ENCODE results near the gene CEP170.

Gene CEP170

GRCh38 chr1:243281672-243282071 is 26.6 kb upstream of the CEP170 start:
- H3K4me3 ChIP-seq (ENCODE audit: low read length): no peak overlapping the region
- H3K4me1 ChIP-seq (ENCODE audit: insufficient read depth, low read length): peaks cover 6% of the 10 kb centered on the region; the same call in 1 of the 2 replicates
- no peak overlapping the region for H3K27ac ChIP-seq (ENCODE audit: low read length)
- no peaks in the 10 kb centered on the region for H3K36me3 ChIP-seq (ENCODE audit: insufficient read depth, low read depth, low read length)
- no peaks in the 10 kb centered on the region for H3K27me3 ChIP-seq (ENCODE audit: insufficient read depth, low read length)
- H3K9me3 ChIP-seq (ENCODE audit: insufficient read depth, low read depth, low read length): no peaks in the 10 kb centered on the region
- H3K9ac ChIP-seq (ENCODE audit: low read depth, low read length): no peak overlapping the region

DNA sequence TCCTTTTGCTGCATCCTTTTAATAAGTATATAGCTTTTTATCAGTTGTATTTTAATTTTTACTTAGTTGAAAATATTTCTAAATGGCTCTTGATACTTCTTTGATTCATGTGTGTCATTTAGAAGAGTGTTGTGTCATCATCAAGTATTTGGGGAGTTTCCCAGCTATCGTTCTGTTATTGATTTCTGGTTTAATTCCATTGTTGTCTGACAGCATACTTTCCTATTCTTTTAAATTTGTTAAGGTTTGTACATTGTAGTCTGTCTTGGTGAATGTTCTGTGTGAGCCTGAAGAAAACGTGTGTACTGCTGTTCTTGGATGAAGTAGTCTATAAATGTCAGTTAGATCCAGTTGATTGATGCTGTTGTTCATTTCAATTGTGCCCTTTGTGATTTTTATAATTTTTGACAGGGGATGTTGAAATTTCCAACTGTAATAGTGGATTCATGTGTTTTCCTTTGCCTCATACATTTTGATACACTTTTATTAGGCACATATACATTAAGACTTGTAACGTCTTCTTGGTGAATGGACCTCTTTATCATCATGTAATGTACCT is 25.6 kb upstream of the CEP170 start:
- Histone ChIP-seq H3K36me3 (ENCODE audit: insufficient read depth, low read depth, low read length) (no peaks in the 10 kb centered on the region), H3K9ac (ENCODE audit: low read depth, low read length) (no peak overlapping the region), H3K27me3 (ENCODE audit: insufficient read depth, low read length) (no peaks in the 10 kb centered on the region), H3K27ac (ENCODE audit: low read length) (no peak overlapping the region), H3K9me3 (ENCODE audit: insufficient read depth, low read depth, low read length) (no peaks in the 10 kb centered on the region), H3K4me1 (ENCODE audit: insufficient read depth, low read length) (peaks cover 6% of the 10 kb centered on the region; the same call in 1 of the 2 replicates), H3K4me3 (ENCODE audit: low read length) (no peak overlapping the region)

GRCh38 chr1:243275316-243275715 is 20.2 kb upstream of the CEP170 start:
- H3K36me3 ChIP-seq (ENCODE audit: insufficient read depth, low read depth, low read length): no peaks in the 10 kb centered on the region; the same call in 1 of the 2 replicates
- H3K4me1 ChIP-seq (ENCODE audit: insufficient read depth, low read length): no peaks in the 10 kb centered on the region
- no peak overlapping the region for H3K27ac ChIP-seq (ENCODE audit: low read length)
- no peaks in the 10 kb centered on the region for H3K27me3 ChIP-seq (ENCODE audit: insufficient read depth, low read length)
- no peaks in the 10 kb centered on the region for H3K9me3 ChIP-seq (ENCODE audit: insufficient read depth, low read depth, low read length)
- H3K4me3 ChIP-seq (ENCODE audit: low read length): no peak overlapping the region
- no peak overlapping the region for H3K9ac ChIP-seq (ENCODE audit: low read depth, low read length)

DNA sequence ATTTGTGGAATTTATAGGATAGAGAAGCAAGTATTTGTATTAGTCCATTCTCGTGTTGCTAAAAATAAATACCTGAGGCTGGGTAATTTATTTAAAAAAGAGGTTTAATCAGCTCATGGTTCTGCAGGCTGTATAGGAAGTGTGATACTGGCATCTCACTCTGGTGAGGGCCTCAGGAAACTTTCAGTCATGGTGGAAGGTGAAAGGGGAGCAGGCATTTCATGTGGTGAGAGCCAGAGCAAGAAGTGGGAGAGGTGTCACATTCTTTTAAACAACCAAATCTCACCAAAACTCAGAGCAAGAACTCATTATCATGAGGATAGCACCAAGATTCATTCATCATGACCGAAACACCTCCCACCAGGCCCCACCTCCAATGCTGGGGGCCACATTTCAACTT is 18.9 kb upstream of the CEP170 start:
- Histone ChIP-seq H3K4me1 (ENCODE audit: insufficient read depth, low read length) (peaks cover 6% of the 10 kb centered on the region; the same call in 1 of the 2 replicates), H3K36me3 (ENCODE audit: insufficient read depth, low read depth, low read length) (no peaks in the 10 kb centered on the region; the same call in 1 of the 2 replicates), H3K27me3 (ENCODE audit: insufficient read depth, low read length) (no peaks in the 10 kb centered on the region), H3K9me3 (ENCODE audit: insufficient read depth, low read depth, low read length) (no peaks in the 10 kb centered on the region), H3K9ac (ENCODE audit: low read depth, low read length) (no peak overlapping the region), H3K4me3 (ENCODE audit: low read length) (no peak overlapping the region), H3K27ac (ENCODE audit: low read length) (no peak overlapping the region)

DNA sequence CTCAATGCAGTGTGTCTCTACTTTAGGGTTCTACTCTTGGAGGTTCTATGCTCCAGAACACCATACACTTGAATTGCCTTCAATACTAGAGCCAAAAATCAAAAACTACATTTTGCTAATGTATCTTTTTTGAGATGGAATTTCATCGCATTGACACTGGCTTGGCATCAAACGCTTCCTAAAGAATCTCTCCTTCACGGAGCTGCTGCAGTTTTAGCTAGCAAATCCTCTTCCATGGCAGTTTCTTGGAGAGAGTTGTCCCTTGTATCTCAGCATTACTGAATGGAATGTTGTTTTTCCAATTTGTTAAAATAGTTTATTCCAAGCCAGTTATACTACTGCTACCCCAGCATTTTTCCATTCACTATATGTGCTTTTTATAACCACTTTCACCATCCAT is 18.4 kb upstream of the CEP170 start:
- Histone ChIP-seq H3K27ac (ENCODE audit: low read length) (no peak overlapping the region), H3K9me3 (ENCODE audit: insufficient read depth, low read depth, low read length) (no peaks in the 10 kb centered on the region), H3K27me3 (ENCODE audit: insufficient read depth, low read length) (no peaks in the 10 kb centered on the region), H3K4me1 (ENCODE audit: insufficient read depth, low read length) (peaks cover 6% of the 10 kb centered on the region; the same call in 1 of the 2 replicates), H3K36me3 (ENCODE audit: insufficient read depth, low read depth, low read length) (no peaks in the 10 kb centered on the region; the same call in 1 of the 2 replicates), H3K9ac (ENCODE audit: low read depth, low read length) (no peak overlapping the region), H3K4me3 (ENCODE audit: low read length) (no peak overlapping the region)

GRCh38 chr1:243272401-243272800 is 17.3 kb upstream of the CEP170 start:
- no peaks in the 10 kb centered on the region; the same call in 1 of the 2 replicates for H3K36me3 ChIP-seq (ENCODE audit: insufficient read depth, low read depth, low read length)
- no peak overlapping the region for H3K9ac ChIP-seq (ENCODE audit: low read depth, low read length)
- no peak overlapping the region for H3K4me3 ChIP-seq (ENCODE audit: low read length)
- H3K27me3 ChIP-seq (ENCODE audit: insufficient read depth, low read length): no peaks in the 10 kb centered on the region
- H3K27ac ChIP-seq (ENCODE audit: low read length): no peak overlapping the region
- peaks cover 6% of the 10 kb centered on the region; the same call in 1 of the 2 replicates for H3K4me1 ChIP-seq (ENCODE audit: insufficient read depth, low read length)
- no peaks in the 10 kb centered on the region for H3K9me3 ChIP-seq (ENCODE audit: insufficient read depth, low read depth, low read length)

DNA sequence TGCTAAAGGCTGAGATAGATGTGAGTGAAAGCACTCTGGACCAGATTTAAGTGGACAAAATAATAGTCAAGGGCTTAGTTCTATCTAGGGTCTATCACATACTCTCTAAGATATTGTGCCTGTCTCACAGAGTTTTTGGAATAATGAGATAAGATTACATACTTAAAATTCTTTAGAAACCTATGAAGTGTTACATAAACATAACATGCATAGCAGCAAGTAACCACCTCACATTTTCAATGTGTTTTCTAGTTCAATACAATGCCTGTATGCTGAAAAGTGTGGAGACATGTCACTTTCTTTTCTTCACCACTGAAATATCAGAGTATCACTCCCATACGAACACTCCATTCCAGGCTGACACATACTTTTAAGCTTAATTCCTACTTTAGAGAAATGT is 16.9 kb upstream of the CEP170 start:
- Histone ChIP-seq H3K9me3 (ENCODE audit: insufficient read depth, low read depth, low read length) (no peaks in the 10 kb centered on the region), H3K4me3 (ENCODE audit: low read length) (no peak overlapping the region), H3K36me3 (ENCODE audit: insufficient read depth, low read depth, low read length) (no peaks in the 10 kb centered on the region; the same call in 1 of the 2 replicates), H3K9ac (ENCODE audit: low read depth, low read length) (no peak overlapping the region), H3K27me3 (ENCODE audit: insufficient read depth, low read length) (no peaks in the 10 kb centered on the region), H3K4me1 (ENCODE audit: insufficient read depth, low read length) (peaks cover 6% of the 10 kb centered on the region; the same call in 1 of the 2 replicates), H3K27ac (ENCODE audit: low read length) (no peak overlapping the region)

DNA sequence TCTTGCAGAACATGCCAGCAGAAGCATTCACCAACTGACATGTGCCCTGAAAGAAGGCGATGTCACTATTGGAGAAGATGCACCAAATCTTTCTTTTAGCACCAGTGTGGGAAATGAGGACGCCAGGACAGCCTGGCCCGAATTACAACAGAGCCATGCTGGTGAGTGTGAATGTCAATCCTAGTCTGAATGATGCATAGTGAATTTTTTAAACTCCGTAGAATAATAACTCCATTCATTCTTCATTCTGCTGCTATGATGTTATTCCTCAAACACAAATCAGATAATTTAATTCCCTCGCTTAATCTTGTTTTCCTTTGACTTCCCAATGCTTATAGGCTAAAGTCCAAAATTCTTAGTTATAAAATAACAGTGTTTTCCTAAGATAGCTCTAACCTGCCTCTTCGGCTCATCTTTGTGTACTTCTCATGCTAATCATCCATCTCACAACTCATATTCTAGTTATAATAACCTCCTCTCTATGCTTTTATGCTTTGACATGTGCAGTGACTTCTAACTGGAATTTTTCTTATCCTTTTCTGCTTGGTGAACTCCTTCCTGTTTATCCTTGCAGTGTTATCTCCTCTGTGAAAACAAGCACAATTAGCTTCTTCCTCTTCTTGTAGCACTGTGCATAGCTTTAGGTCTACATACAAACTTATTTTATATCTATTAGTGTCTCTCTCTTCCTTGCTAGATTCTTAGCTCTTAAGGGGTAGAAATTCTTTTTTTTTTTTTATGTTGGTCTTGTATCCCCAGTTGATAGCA is 15.2 kb upstream of the CEP170 start:
- no peak overlapping the region for H3K9ac ChIP-seq (ENCODE audit: low read depth, low read length)
- H3K27me3 ChIP-seq (ENCODE audit: insufficient read depth, low read length): no peaks in the 10 kb centered on the region
- H3K9me3 ChIP-seq (ENCODE audit: insufficient read depth, low read depth, low read length): no peaks in the 10 kb centered on the region
- peaks cover 6% of the 10 kb centered on the region; the same call in 1 of the 2 replicates for H3K4me1 ChIP-seq (ENCODE audit: insufficient read depth, low read length)
- H3K27ac ChIP-seq (ENCODE audit: low read length): no peak overlapping the region
- H3K4me3 ChIP-seq (ENCODE audit: low read length): no peak overlapping the region
- H3K36me3 ChIP-seq (ENCODE audit: insufficient read depth, low read depth, low read length): no peaks in the 10 kb centered on the region; the same call in 1 of the 2 replicates

DNA sequence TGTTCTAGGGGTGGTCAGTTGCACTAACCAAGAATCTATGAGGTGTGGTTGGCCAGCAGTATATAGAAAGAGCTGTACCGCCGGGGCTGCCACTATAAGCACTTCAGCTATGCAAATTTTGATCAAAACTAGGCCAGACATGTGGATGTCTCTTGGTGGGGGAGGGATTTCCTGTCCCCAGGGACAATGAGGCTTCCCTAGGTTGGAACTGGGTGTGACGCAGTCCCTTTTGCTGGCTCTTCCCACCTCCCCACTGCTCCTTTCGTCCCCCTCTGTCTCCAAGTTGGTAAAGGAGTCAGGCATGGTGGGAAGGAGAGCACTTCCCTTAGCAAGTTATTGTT is 14.3 kb upstream of the CEP170 start:
- no peak overlapping the region; the same call in 1 of the 2 replicates for H3K9ac ChIP-seq (ENCODE audit: low read depth, low read length)

DNA sequence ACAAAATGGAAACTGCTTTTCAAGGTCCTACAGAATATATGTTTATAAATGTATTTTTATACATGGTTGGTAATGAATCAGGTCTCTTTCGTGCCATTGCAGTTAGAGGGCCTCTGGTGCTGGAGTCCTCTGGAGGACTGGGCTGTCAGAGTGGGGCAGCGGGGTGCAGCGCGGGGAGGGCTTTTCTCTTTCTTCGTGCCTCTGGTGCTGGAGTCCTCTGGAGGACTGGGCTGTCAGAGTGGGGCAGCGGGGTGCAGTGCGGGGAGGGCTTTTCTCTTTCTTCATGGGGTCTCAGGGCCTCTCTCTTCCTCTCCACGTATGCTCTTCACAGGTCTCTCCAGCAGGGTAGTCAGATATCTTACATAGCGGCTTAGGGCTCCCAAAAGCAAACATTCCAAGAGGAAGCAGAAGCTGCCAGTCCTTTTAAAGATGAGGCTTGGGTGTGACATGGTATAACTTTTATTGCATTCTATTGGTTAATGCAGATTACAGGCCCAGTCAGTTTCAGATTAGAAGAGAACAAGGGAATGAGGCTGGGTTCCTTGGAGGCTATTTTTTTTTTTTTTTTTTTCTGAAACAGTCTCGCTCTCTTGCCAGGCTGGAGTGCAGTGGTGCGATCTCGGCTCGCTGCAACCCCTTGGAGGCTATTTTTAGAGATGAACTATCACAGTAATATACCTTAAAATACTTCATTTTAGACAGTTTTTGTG is 13.8 kb upstream of the CEP170 start:
- Histone ChIP-seq H3K36me3 (ENCODE audit: insufficient read depth, low read depth, low read length) (no peaks in the 10 kb centered on the region), H3K9ac (ENCODE audit: low read depth, low read length) (no peak overlapping the region), H3K27ac (ENCODE audit: low read length) (no peak overlapping the region), H3K4me1 (ENCODE audit: insufficient read depth, low read length) (peaks cover 6% of the 10 kb centered on the region; the same call in 1 of the 2 replicates), H3K4me3 (ENCODE audit: low read length) (no peak overlapping the region), H3K27me3 (ENCODE audit: insufficient read depth, low read length) (no peaks in the 10 kb centered on the region), H3K9me3 (ENCODE audit: insufficient read depth, low read depth, low read length) (no peaks in the 10 kb centered on the region)

More for the DNA sequence above, 14.3 kb upstream of the CEP170 start:
- Histone ChIP-seq H3K4me3 (ENCODE audit: low read length) (no peak overlapping the region), H3K4me1 (ENCODE audit: insufficient read depth, low read length) (peaks cover 6% of the 10 kb centered on the region; the same call in 1 of the 2 replicates), H3K9me3 (ENCODE audit: insufficient read depth, low read depth, low read length) (no peaks in the 10 kb centered on the region), H3K36me3 (ENCODE audit: insufficient read depth, low read depth, low read length) (no peaks in the 10 kb centered on the region), H3K27me3 (ENCODE audit: insufficient read depth, low read length) (no peaks in the 10 kb centered on the region), H3K27ac (ENCODE audit: low read length) (no peak overlapping the region)

- H3K9me3 ChIP-seq (ENCODE audit: insufficient read depth, low read depth, low read length): no peaks in the 10 kb centered on the region
- peaks cover 6% of the 10 kb centered on the region; the same call in 1 of the 2 replicates for H3K4me1 ChIP-seq (ENCODE audit: insufficient read depth, low read length)
- H3K27me3 ChIP-seq (ENCODE audit: insufficient read depth, low read length): no peaks in the 10 kb centered on the region
- H3K9ac ChIP-seq (ENCODE audit: low read depth, low read length): no peak overlapping the region
- no peaks in the 10 kb centered on the region for H3K36me3 ChIP-seq (ENCODE audit: insufficient read depth, low read depth, low read length)
- no peak overlapping the region for H3K27ac ChIP-seq (ENCODE audit: low read length)
- H3K4me3 ChIP-seq (ENCODE audit: low read length): no peak overlapping the region
These were observed 13.0 kb upstream of the CEP170 start for GRCh38 chr1:243267914-243268653.
